Mesangial cell (primary cell): ENCODE results near the gene CLDN3. TPM values are rescaled to one million over a fixed set of nuclear protein-coding genes. Genes with fewer than 3 reads are reported as not detected.

Source experiments
- total RNA-seq: library from RNA; depleted of rRNA; stranded (reverse); fragments of >200 nt; gene quantifications from 2 replicates; pipeline ENCODE4 v1.2.3, GENCODE V29; 2015

CLDN3 gene
- total RNA-seq, result 4.4 and 18.4 TPM in 2 replicates

GRCh38 chr7:73770002-73770859, at the start of gene CLDN3:
Gene CLDN3 (minus strand): TSS chr7:73770270. CDS start chr7:73770049, 221 bp downstream.

GRCh38 chr7:73738612-73739386, 31.3 kb downstream of the CLDN3 start, which contains the start of gene ABHD11:
Gene ABHD11 (minus strand): TSS chr7:73738802. CDS start chr7:73738770, 32 bp downstream.

Other genes with a start within 250 kb of the CLDN3 start
- 28.6 and 38.9 TPM in 2 replicates for gene BAZ1B, start 248.0 kb downstream of the CLDN3 start, total RNA-seq
- gene BCL7B, start 212.6 kb downstream of the CLDN3 start, total RNA-seq, result 37.3 and 49.9 TPM in 2 replicates
- 62.2 and 64.9 TPM in 2 replicates for gene TBL2, start 191.7 kb downstream of the CLDN3 start, total RNA-seq
- gene MLXIPL, start 145.7 kb downstream of the CLDN3 start, total RNA-seq, result 0.25 TPM in 1 of 2 replicates, not detected in the other
- gene VPS37D, start 102.4 kb downstream of the CLDN3 start, total RNA-seq, result 1.8 and 8.5 TPM in 2 replicates
- 7.2 and 7.7 TPM in 2 replicates for gene DNAJC30, start 86.8 kb downstream of the CLDN3 start, total RNA-seq
- gene BUD23, start 86.7 kb downstream of the CLDN3 start, total RNA-seq, result 62.2 and 90.3 TPM in 2 replicates
- gene STX1A, start 50.6 kb downstream of the CLDN3 start, total RNA-seq, result 19.5 and 23.8 TPM in 2 replicates
- gene ABHD11, start 31.5 kb downstream of the CLDN3 start, total RNA-seq, result 29.2 and 38.9 TPM in 2 replicates
- gene CLDN4, start 60.7 kb upstream of the CLDN3 start, total RNA-seq, result 93.7 and 98.1 TPM in 2 replicates
- gene METTL27, start 72.2 kb upstream of the CLDN3 start, total RNA-seq, result 10.8 and 28.3 TPM in 2 replicates
- not detected in 2 replicates for gene TMEM270, start 90.9 kb upstream of the CLDN3 start, total RNA-seq